Brain microvascular endothelial cell (primary cell): ENCODE data around the gene CARS1.

Experiments
- DNase-seq: peaks from one replicate; pipeline ENCODE4 v3.0.0-alpha.2; 2020
- H3K27ac ChIP-seq: fragments of 250-450 bp; sonication (Bioruptor Pico); 2 replicates; pipeline ENCODE4 v1.5.1; 2020; ENCODE audit warnings: mild to moderate bottlenecking, moderate library complexity
- H3K27me3 ChIP-seq: fragments of 250-450 bp; sonication (Bioruptor Pico); replicated peaks from 2 replicates; pipeline ENCODE4 v1.5.1; 2020; ENCODE audit warnings: mild to moderate bottlenecking
- H3K36me3 ChIP-seq: fragments of 250-450 bp; sonication (Bioruptor Pico); replicated peaks from 2 replicates; pipeline ENCODE4 v1.5.1; 2020; ENCODE audit warnings: mild to moderate bottlenecking
- H3K4me3 ChIP-seq: 2 replicates; pipeline ENCODE4 v1.5.1; 2011; ENCODE audit warnings: low read depth, mild to moderate bottlenecking, control low read depth, low read length, moderate library complexity
- in situ Hi-C: cut with HindIII; loops from 2 replicates; pipeline ENCODE4 v1.10.0; 2017; ENCODE audit warnings: low sequenced_read_pairs, low pct_ligation_motif_present
- TF ChIP-seq, protein P1 (sequence below): IDR thresholded peaks from 2 replicates; pipeline ENCODE4 v1.5.1; 2011; ENCODE audit warnings: low read depth, mild to moderate bottlenecking, moderate library complexity, low read length, control low read depth, inconsistent platforms; ENCODE audit errors: missing control alignments

CARS1 gene

DNA sequence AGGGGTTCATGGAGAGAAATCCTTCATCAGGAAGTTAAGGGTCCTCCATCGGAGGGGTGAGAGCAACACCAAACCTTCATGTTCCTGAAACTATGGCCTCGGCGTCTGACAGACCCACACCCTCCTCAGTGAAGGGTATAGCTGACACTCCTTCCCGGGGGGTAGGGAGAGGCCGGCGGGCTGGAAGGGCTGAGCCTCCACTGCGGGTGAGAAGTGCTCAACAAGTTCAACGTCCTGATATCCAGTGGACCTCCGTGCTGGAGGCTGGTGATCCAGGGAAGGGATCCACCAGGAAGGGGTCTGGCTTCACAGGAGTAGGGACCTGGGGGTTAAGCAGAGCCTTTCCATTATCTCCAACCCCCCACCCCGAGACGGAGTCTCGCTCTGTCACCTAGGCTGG, 12.3 kb downstream of the CARS1 start:
- in situ Hi-C loops, result no loop called here

DNA sequence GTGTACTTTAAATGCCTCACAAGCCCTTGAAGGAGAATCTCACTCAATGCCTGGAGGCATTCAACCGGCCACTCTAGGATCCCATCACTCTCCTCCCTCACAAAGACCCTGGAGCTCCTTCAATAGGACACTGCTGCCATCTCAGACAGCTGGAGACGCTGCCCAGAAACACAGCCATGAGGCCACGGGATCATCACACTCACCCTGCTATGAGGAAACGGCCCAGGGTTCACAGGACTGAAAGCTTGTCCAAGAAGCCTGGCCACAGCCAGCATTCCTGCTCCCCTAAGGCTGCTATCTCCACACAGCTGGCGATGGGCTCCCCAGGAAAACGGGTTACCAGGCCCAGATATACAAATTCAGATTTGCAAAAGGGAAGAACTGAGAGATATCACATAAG, 13.2 kb downstream of the CARS1 start:
- Histone ChIP-seq H3K27ac (no peak overlapping the region), H3K27me3 (no peaks in the 10 kb centered on the region), H3K36me3 (peaks cover 32% of the 10 kb centered on the region), H3K4me3 (no peak overlapping the region)
- in situ Hi-C loops, result no loop called here
- DNase-seq, result no peak
- TF ChIP-seq, protein P1, sequence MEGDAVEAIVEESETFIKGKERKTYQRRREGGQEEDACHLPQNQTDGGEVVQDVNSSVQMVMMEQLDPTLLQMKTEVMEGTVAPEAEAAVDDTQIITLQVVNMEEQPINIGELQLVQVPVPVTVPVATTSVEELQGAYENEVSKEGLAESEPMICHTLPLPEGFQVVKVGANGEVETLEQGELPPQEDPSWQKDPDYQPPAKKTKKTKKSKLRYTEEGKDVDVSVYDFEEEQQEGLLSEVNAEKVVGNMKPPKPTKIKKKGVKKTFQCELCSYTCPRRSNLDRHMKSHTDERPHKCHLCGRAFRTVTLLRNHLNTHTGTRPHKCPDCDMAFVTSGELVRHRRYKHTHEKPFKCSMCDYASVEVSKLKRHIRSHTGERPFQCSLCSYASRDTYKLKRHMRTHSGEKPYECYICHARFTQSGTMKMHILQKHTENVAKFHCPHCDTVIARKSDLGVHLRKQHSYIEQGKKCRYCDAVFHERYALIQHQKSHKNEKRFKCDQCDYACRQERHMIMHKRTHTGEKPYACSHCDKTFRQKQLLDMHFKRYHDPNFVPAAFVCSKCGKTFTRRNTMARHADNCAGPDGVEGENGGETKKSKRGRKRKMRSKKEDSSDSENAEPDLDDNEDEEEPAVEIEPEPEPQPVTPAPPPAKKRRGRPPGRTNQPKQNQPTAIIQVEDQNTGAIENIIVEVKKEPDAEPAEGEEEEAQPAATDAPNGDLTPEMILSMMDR, result no peak

More for the DNA sequence above, 12.3 kb downstream of the CARS1 start:
- Histone ChIP-seq H3K27ac (no peak overlapping the region), H3K4me3 (no peak overlapping the region), H3K36me3 (peaks cover 24% of the 10 kb centered on the region), H3K27me3 (no peaks in the 10 kb centered on the region)
- TF ChIP-seq, protein P1, result no peak
- no peak for DNase-seq

DNA sequence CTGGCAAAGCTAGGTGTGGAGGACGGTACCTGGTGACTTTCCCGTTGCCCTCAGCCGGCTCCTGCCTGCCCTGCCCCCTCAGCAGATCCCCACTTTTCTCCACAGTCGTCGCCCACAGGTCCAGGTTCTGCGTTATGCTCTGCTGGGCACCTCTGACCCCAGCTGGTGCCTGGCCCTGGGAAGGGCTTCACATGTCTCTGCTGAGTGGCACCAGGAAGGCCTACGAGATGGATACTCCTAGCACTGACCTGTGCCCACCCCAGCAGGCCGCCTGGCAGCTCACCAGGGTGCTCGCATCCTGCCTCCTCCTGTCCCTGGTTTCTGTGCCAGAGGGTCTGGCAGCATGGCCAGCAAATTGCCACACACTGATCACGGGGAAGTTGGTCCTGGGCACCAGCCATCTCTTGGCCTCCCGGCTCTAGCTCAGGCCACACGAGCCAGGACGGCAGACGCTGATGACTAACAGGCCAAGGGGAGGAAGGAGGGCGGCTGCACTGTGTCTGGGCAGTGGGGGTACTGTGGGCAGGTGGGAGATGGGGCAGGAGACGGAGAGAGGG, 13.8 kb downstream of the CARS1 start:
- Histone ChIP-seq H3K36me3 (peaks cover 35% of the 10 kb centered on the region), H3K4me3 (no peak overlapping the region), H3K27ac (no peak overlapping the region), H3K27me3 (no peaks in the 10 kb centered on the region)
- in situ Hi-C loops, result no loop called here
- no peak for DNase-seq
- TF ChIP-seq, protein P1, result no peak

DNA sequence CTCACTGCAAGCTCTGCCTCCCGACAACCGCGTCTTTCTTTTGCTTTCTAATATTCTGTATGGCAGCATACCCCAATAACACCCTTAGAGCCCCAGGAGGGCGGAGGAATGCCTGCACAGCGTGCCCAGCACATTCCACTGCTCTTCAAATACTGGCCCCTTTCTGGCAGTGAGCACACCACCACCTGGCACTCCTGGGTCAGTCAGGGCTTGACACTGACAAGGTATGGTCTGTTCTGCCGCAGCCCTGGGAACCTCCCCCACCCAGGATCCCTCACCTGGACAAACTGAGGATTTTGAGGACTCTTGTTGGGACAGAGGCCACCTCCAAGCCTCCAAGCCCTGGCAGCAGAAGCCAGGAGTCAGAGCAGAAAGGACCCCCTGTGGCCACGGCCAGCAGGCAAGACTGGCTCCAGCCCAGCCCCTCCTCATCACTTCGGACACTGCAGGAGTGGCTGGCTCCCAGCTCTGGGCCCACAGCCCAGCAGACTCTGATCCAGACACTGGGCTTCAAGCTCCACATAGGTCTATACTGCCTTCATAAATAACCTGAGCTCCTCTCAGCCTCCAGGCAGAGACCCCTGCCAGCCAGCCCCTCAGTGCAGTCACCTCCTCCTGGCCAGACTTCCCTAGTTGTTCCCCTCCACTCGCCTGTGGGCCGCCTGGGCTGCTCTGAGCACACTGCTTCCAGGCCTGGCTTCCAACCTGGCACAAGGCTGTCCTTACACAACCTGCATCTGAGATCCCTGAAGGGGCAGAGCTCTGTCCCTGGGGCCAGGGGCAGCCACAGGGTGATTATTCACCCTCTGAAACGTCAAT, 14.5 kb downstream of the CARS1 start:
- no peak overlapping the region for H3K4me3 ChIP-seq
- H3K27me3 ChIP-seq, result no peaks in the 10 kb centered on the region
- no peak for DNase-seq
- TF ChIP-seq, protein P1, result no peak
- in situ Hi-C loops, result no loop called here
- no peak overlapping the region for H3K27ac ChIP-seq
- H3K36me3 ChIP-seq, result peaks cover 42% of the 10 kb centered on the region

DNA sequence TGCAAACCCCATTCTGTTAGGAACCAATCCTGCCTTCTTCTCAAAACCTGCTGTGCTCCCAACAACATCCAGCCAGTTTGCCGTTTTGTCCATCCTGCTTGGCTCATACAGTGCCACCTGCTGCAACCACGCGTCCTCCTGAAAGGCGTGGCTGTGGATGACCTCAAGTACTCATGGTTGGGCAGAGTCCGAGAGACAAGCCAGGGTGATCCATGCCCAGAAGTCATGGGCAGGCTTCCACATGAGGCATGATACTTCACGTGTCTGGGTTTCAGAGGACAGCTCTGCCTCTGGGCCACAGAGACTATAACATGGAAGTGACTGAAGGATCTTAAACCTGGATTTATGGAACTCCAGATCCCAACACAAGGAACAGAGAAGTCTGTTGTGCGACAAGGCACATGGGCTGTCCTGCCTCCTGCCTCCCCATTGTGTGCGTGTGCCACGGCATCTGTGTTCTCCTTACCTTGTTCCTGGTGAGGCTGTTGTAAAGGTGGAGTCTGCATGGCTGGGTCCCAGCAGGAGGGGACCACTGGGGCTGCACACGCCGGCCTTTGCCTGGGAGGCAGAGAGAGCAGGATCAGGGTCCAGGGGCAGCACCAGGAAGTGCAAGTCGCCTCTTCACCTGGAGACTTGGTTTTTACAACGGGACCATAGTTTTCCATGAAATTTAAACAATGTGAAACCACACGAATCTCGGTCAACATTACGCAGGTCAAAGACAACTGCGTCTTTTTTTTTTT, 15.4 kb downstream of the CARS1 start:
- peaks cover 49% of the 10 kb centered on the region for H3K36me3 ChIP-seq
- TF ChIP-seq, protein P1, result no peak
- in situ Hi-C loops, result no loop called here
- no peak for DNase-seq
- H3K27ac ChIP-seq, result no peak overlapping the region
- no peak overlapping the region for H3K4me3 ChIP-seq
- H3K27me3 ChIP-seq, result no peaks in the 10 kb centered on the region
